Measurements from ENCODE around the gene SLC16A8. TPM values are rescaled to one million over a fixed set of nuclear protein-coding genes. Genes with fewer than 3 reads are reported as not detected.

The SLC16A8 gene
- total RNA-seq, 1 donor, result not detected

- no peaks in the 10 kb centered on the region for H3K9me3 ChIP-seq (ENCODE audit: low read depth, low read length)
- peak; percentile 81 for DNase-seq (ENCODE audit: insufficient read length, low spot score, missing footprints)
- H3K4me1 ChIP-seq (ENCODE audit: insufficient read depth, low read length), result no peaks in the 10 kb centered on the region
- no peaks in the 10 kb centered on the region for H3K79me2 ChIP-seq (ENCODE audit: insufficient read depth, low read length)
- peaks cover 19% of the 10 kb centered on the region for H3K27me3 ChIP-seq (ENCODE audit: insufficient read depth, low read length)
- no peak overlapping the region for H3K4me3 ChIP-seq (ENCODE audit: insufficient read depth, low read length)
- peaks cover 3% of the 10 kb centered on the region for H4K20me1 ChIP-seq (ENCODE audit: insufficient read depth, low read length)
- no peak overlapping the region for H2AFZ ChIP-seq (ENCODE audit: low read length)
- H3K36me3 ChIP-seq (ENCODE audit: insufficient read depth, low read length), result peaks cover 6% of the 10 kb centered on the region
- no peak overlapping the region for H3K27ac ChIP-seq (ENCODE audit: low read depth, low read length)
- TF ChIP-seq, protein P1, sequence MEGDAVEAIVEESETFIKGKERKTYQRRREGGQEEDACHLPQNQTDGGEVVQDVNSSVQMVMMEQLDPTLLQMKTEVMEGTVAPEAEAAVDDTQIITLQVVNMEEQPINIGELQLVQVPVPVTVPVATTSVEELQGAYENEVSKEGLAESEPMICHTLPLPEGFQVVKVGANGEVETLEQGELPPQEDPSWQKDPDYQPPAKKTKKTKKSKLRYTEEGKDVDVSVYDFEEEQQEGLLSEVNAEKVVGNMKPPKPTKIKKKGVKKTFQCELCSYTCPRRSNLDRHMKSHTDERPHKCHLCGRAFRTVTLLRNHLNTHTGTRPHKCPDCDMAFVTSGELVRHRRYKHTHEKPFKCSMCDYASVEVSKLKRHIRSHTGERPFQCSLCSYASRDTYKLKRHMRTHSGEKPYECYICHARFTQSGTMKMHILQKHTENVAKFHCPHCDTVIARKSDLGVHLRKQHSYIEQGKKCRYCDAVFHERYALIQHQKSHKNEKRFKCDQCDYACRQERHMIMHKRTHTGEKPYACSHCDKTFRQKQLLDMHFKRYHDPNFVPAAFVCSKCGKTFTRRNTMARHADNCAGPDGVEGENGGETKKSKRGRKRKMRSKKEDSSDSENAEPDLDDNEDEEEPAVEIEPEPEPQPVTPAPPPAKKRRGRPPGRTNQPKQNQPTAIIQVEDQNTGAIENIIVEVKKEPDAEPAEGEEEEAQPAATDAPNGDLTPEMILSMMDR (IDR thresholded peaks at IDR 0.05; ENCODE audit: extremely low read depth, low read depth, low read length), result no peak
- H3K4me2 ChIP-seq (ENCODE audit: insufficient read depth, low read length), result no peak overlapping the region
Observed at GRCh38 chr22:38078046-38078840, 5.7 kb downstream of the SLC16A8 start.

DNA sequence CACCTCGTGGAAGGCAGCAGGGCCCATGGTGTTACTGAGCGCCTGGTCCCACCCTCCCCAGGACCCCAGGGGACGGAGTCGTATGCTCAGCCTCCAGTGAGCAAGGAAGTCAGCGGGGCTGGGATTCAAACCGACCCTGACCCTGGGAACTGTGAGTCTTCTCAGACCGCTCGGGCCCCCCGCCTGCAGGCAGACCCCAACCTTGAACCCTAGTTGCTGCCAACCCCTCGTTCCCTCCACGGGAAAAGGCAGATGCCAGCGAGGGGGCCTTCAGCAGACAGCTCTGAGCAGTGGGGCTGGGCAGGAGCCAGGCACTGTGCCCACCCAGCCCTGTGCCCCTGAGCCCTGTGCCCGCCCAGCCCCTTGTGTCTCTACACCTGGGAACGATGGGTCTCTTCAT lies 6.4 kb downstream of the SLC16A8 start:
- Histone ChIP-seq H2AFZ (ENCODE audit: low read length) (no peak overlapping the region), H3K79me2 (ENCODE audit: insufficient read depth, low read length) (no peaks in the 10 kb centered on the region), H3K9me3 (ENCODE audit: low read depth, low read length) (no peaks in the 10 kb centered on the region), H3K36me3 (ENCODE audit: insufficient read depth, low read length) (peaks cover 13% of the 10 kb centered on the region), H3K27ac (ENCODE audit: low read depth, low read length) (no peak overlapping the region), H3K27me3 (ENCODE audit: insufficient read depth, low read length) (peaks cover 19% of the 10 kb centered on the region), H4K20me1 (ENCODE audit: insufficient read depth, low read length) (peaks cover 3% of the 10 kb centered on the region), H3K4me3 (ENCODE audit: insufficient read depth, low read length) (no peak overlapping the region), H3K4me2 (ENCODE audit: insufficient read depth, low read length) (no peak overlapping the region), H3K4me1 (ENCODE audit: insufficient read depth, low read length) (no peaks in the 10 kb centered on the region)
- TF ChIP-seq, protein P1 (IDR thresholded peaks at IDR 0.05; ENCODE audit: extremely low read depth, low read depth, low read length), result no peak
- DNase-seq (ENCODE audit: insufficient read length, low spot score, missing footprints), result peak; percentile 87

- H3K4me3 ChIP-seq (ENCODE audit: insufficient read depth, low read length), result no peak overlapping the region
- peaks cover 16% of the 10 kb centered on the region for H3K36me3 ChIP-seq (ENCODE audit: insufficient read depth, low read length)
- H3K4me1 ChIP-seq (ENCODE audit: insufficient read depth, low read length), result no peaks in the 10 kb centered on the region
- no peak overlapping the region for H2AFZ ChIP-seq (ENCODE audit: low read length)
- no peak overlapping the region for H3K27ac ChIP-seq (ENCODE audit: low read depth, low read length)
- TF ChIP-seq, protein P1 (IDR thresholded peaks at IDR 0.05; ENCODE audit: extremely low read depth, low read depth, low read length), result no peak
- no peaks in the 10 kb centered on the region for H3K79me2 ChIP-seq (ENCODE audit: insufficient read depth, low read length)
- H4K20me1 ChIP-seq (ENCODE audit: insufficient read depth, low read length), result peaks cover 3% of the 10 kb centered on the region
- no peaks in the 10 kb centered on the region for H3K9me3 ChIP-seq (ENCODE audit: low read depth, low read length)
- peak; percentile 78 for DNase-seq (ENCODE audit: insufficient read length, low spot score, missing footprints)
- H3K27me3 ChIP-seq (ENCODE audit: insufficient read depth, low read length), result peaks cover 14% of the 10 kb centered on the region
- H3K4me2 ChIP-seq (ENCODE audit: insufficient read depth, low read length), result no peak overlapping the region
Observed at GRCh38 chr22:38077096-38077495, 6.9 kb downstream of the SLC16A8 start.

DNA sequence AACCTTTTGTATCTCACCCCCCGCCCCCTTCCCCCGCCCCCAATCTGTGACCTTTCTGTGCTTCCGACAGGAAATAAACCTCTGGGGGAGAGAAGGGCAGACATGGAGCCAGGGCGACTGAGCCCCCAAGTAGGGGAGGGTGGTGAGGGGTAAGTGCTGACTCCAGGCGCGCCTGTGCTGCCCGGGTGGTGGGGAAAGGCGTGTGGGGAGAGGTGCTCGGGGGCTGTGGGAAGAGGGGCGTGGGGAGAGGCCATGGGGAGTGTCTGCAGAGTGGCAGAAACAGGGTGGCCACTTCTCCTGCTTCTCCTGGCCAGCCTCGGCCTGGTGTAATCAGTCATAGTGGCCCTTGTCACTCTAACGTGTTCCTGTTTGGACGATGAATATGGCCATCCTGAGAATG lies 8.0 kb downstream of the SLC16A8 start:
- TF ChIP-seq, protein P1 (IDR thresholded peaks at IDR 0.05; ENCODE audit: extremely low read depth, low read depth, low read length), result no peak
- no peaks in the 10 kb centered on the region for H3K4me1 ChIP-seq (ENCODE audit: insufficient read depth, low read length)
- H3K9me3 ChIP-seq (ENCODE audit: low read depth, low read length), result no peaks in the 10 kb centered on the region
- H4K20me1 ChIP-seq (ENCODE audit: insufficient read depth, low read length), result no peaks in the 10 kb centered on the region
- peak; percentile 53 for DNase-seq (ENCODE audit: insufficient read length, low spot score, missing footprints)
- no peak overlapping the region for H3K4me3 ChIP-seq (ENCODE audit: insufficient read depth, low read length)
- H3K4me2 ChIP-seq (ENCODE audit: insufficient read depth, low read length), result no peak overlapping the region
- peaks cover 20% of the 10 kb centered on the region for H3K36me3 ChIP-seq (ENCODE audit: insufficient read depth, low read length)
- no peak overlapping the region for H3K27ac ChIP-seq (ENCODE audit: low read depth, low read length)
- no peak overlapping the region for H2AFZ ChIP-seq (ENCODE audit: low read length)
- H3K79me2 ChIP-seq (ENCODE audit: insufficient read depth, low read length), result no peaks in the 10 kb centered on the region
- H3K27me3 ChIP-seq (ENCODE audit: insufficient read depth, low read length), result peaks cover 5% of the 10 kb centered on the region

All from osteoblast (primary cell).